K562 (cell line): ENCODE measurements around the gene DAPK2. TPM values are rescaled to one million over a fixed set of nuclear protein-coding genes. Genes with fewer than 3 reads are reported as not detected.

Source experiments
- ATAC-seq: fragments of 200-7000 bp; cut with Tn5 transposase; 3 replicates; pipeline ENCODE4 v1.9.1; 2020; ENCODE audit warnings: moderate library complexity
- BruUV-seq: library from RNA; stranded (reverse); fragments of 400-500 nt; replicated peaks from 2 replicates; lab custom pipeline; 2021; lab: Mats Ljungman, UMichigan
- CTCF ChIA-PET: fragments of 300-600 bp; formaldehyde crosslinking; extraction: SDS; loops from one replicate; lab custom pipeline; 2021; ENCODE audit warnings: low intra/inter-chr PET ratio; lab: Yijun Ruan, JAX
- POLR2A ChIA-PET: fragments of 300-600, 350-650 bp; sonication (Branson Sonifier 250); formaldehyde crosslinking; extraction: SDS; loops from one replicate; lab custom pipeline; 2021; ENCODE audit warnings: antibody characterized with exemption, inconsistent platforms; lab: Yijun Ruan, JAX
- DNase-seq, 4 experiments: peaks; one replicate each; pipeline versions ENCODE4 v3.0.0 to v3.0.0-alpha.2; 2011 to 2018; ENCODE audit warnings: low spot score in 3 of 4, mixed read lengths in 3 of 4; ENCODE audit errors: extremely low read depth in 1 of 4
- FAIRE-seq: peaks from 2 replicates; lab custom pipeline; 2011; peaks lifted over from hg19 to GRCh38; lab: Jason Lieb, UNC
- H2AFZ ChIP-seq: 2 replicates; pipeline ENCODE4 v1.6.0; 2011; ENCODE audit warnings: low read depth, low read length, control low read depth, inconsistent platforms
- H3K27ac ChIP-seq: fragments of 200-600 bp; 3 replicates; pipeline ENCODE4 v1.8.0; 2011; ENCODE audit warnings: low read depth, mild to moderate bottlenecking, control low read depth, inconsistent platforms, low read length, moderate library complexity, mixed read lengths; ENCODE audit errors: extremely low read depth
- H3K27me3 ChIP-seq, 2 experiments: fragments of 300-600 bp in 1 of 2; 2 replicates in 1 of 2; 3 replicates in 1 of 2; pipeline versions ENCODE4 v1.6.0 to v1.8.0; 2011; ENCODE audit warnings: inconsistent platforms in 2 of 2, low read length in 2 of 2, mild to moderate bottlenecking in 1 of 2, mixed read lengths in 1 of 2, moderate library complexity in 1 of 2; ENCODE audit not compliant: control insufficient read depth in 2 of 2, insufficient read depth in 2 of 2
- H3K36me3 ChIP-seq: fragments of 300-600 bp; 3 replicates; pipeline ENCODE4 v1.8.0; 2011; ENCODE audit warnings: mild to moderate bottlenecking, low read length, inconsistent platforms; ENCODE audit not compliant: control insufficient read depth, insufficient read depth
- H3K4me1 ChIP-seq, 2 experiments: fragments of 200-600 bp in 1 of 2; replicated peaks in 1 of 2; 2 replicates in 1 of 2; 3 replicates in 1 of 2; pipeline versions ENCODE4 v1.5.1 to v1.8.0; 2011; ENCODE audit warnings: inconsistent platforms in 2 of 2, low read length in 2 of 2, mild to moderate bottlenecking in 1 of 2, mixed read lengths in 1 of 2, moderate library complexity in 1 of 2; ENCODE audit not compliant: control insufficient read depth in 2 of 2, insufficient read depth in 2 of 2
- H3K4me2 ChIP-seq: 2 replicates; pipeline ENCODE4 v1.6.1; 2011; ENCODE audit warnings: low read length, control low read depth, inconsistent platforms, mixed read lengths; ENCODE audit not compliant: insufficient read depth
- H3K4me3 ChIP-seq: fragments of 200-600 bp; sonication (generic), shearing (Covaris generic); 2 replicates; pipeline ENCODE4 v1.5.1; 2016; ENCODE audit warnings: control low read depth, inconsistent platforms
- H3K79me2 ChIP-seq: fragments of 200-600 bp; 3 replicates; pipeline ENCODE4 v1.8.0; 2011; ENCODE audit warnings: low read length, inconsistent platforms; ENCODE audit not compliant: control insufficient read depth, insufficient read depth
- H3K9ac ChIP-seq, 2 experiments: 2 replicates each; pipeline versions ENCODE4 v1.6.0 to v1.6.1; 2011; ENCODE audit warnings: low read depth in 2 of 2, low read length in 2 of 2, control low read depth in 1 of 2, inconsistent platforms in 1 of 2, mild to moderate bottlenecking in 1 of 2, mixed read lengths in 1 of 2; ENCODE audit not compliant: insufficient read depth in 1 of 2
- H3K9me1 ChIP-seq: one replicate; pipeline ENCODE4 v1.6.0; 2011; ENCODE audit warnings: inconsistent platforms, mild to moderate bottlenecking, low read length, moderate library complexity; ENCODE audit not compliant: control insufficient read depth, insufficient read depth
- H3K9me3 ChIP-seq: replicated peaks from 2 replicates; pipeline ENCODE4 v1.5.1; 2011; ENCODE audit warnings: low read depth, low read length, inconsistent platforms; ENCODE audit not compliant: control insufficient read depth, insufficient read depth
- H4K20me1 ChIP-seq: replicated peaks from 2 replicates; pipeline ENCODE4 v1.6.1; 2011; ENCODE audit warnings: low read length, inconsistent platforms, mixed read lengths; ENCODE audit not compliant: control insufficient read depth, insufficient read depth
- CTBP1 ChIP-seq: fragments of 450-650 bp; IDR thresholded peaks from 2 replicates; pipeline ENCODE4 v1.6.1; 2016; ENCODE audit warnings: borderline replicate concordance
- ESRRA ChIP-seq: fragments of 450-650 bp; IDR thresholded peaks from 2 replicates; pipeline ENCODE4 v1.6.1; 2014; ENCODE audit warnings: low read depth, mild to moderate bottlenecking, moderate library complexity, borderline replicate concordance
- FOSL1 ChIP-seq: fragments of 200-800 bp; sonication (Bioruptor generic); conservative IDR thresholded peaks from 2 replicates; pipeline ENCODE4 v1.6.1; 2016; ENCODE audit warnings: missing genetic modification characterization, missing compliant biosample characterization
- HDAC6 ChIP-seq: IDR thresholded peaks from 2 replicates; pipeline ENCODE4 v1.6.1; 2012; ENCODE audit warnings: low read depth, mild to moderate bottlenecking, control low read depth, inconsistent platforms, low read length, moderate library complexity
- KLF6 ChIP-seq: fragments of 250-450 bp; sonication (Bioruptor Pico); IDR thresholded peaks from 2 replicates; pipeline ENCODE4 v1.4.0; 2020; ENCODE audit warnings: mild to moderate bottlenecking, moderate library complexity, borderline replicate concordance
- MAFG ChIP-seq: fragments of 450-650 bp; conservative IDR thresholded peaks from 2 replicates; pipeline ENCODE4 v1.6.1; 2016; ENCODE audit warnings: missing genetic modification characterization, missing compliant biosample characterization
- MIER1 ChIP-seq: fragments of 450-650 bp; IDR thresholded peaks from 2 replicates; pipeline ENCODE4 v1.6.1; 2016; ENCODE audit warnings: antibody characterized with exemption, mild to moderate bottlenecking, low read depth
- PPARD ChIP-seq: fragments of 250-450 bp; sonication (Bioruptor Pico); IDR thresholded peaks from 2 replicates; pipeline ENCODE4 v1.8.0; 2022; ENCODE audit warnings: inconsistent platforms, mild to moderate bottlenecking, moderate library complexity
- PTRF ChIP-seq: fragments of 450-650 bp; IDR thresholded peaks from 2 replicates; pipeline ENCODE4 v1.6.1; 2016; ENCODE audit warnings: mild to moderate bottlenecking, missing genetic modification characterization, missing compliant biosample characterization
- SIX5 ChIP-seq, 2 experiments: IDR thresholded peaks; 2 replicates each; pipeline ENCODE4 v1.6.1; 2011; ENCODE audit warnings: low read length in 2 of 2, borderline replicate concordance in 1 of 2, low read depth in 1 of 2, mild to moderate bottlenecking in 1 of 2, moderate library complexity in 1 of 2; ENCODE audit not compliant: insufficient read depth in 1 of 2
- TCFL5 ChIP-seq: fragments of 250-450 bp; sonication (Bioruptor Pico); conservative IDR thresholded peaks from 2 replicates; pipeline ENCODE4 v1.6.1; 2021; ENCODE audit warnings: mild to moderate bottlenecking, moderate library complexity, matching md5 sums
- TFE3 ChIP-seq: fragments of 450-650 bp; formaldehyde crosslinking; IDR thresholded peaks from 2 replicates; pipeline ENCODE4 v1.4.0; 2020; ENCODE audit warnings: mild to moderate bottlenecking, mixed read lengths
- ZNF277 ChIP-seq: fragments of 250-450 bp; sonication (Bioruptor Pico); IDR thresholded peaks from 2 replicates; pipeline ENCODE4 v1.8.0; 2022; ENCODE audit warnings: inconsistent platforms, mild to moderate bottlenecking, moderate library complexity, borderline replicate concordance
- ZNF280A ChIP-seq: fragments of 450-650 bp; IDR thresholded peaks from 2 replicates; pipeline ENCODE4 v1.6.1; 2018; ENCODE audit warnings: mild to moderate bottlenecking, low read depth; ENCODE audit not compliant: partially characterized antibody
- ZNF699 ChIP-seq: fragments of 250-450 bp; sonication (Bioruptor Pico); IDR thresholded peaks from 2 replicates; pipeline ENCODE4 v1.8.0; 2021; ENCODE audit warnings: mild to moderate bottlenecking, moderate library complexity; ENCODE audit not compliant: insufficient replicate concordance
- WGBS: fragments of 100-300 bp; shearing (Covaris generic); methylation state at CpG from one replicate; pipeline ENCODE4 v1.1.6; 2016; ENCODE audit warnings: low coverage, mixed read lengths; ENCODE audit not compliant: insufficient coverage; ENCODE audit errors: missing lambda C conversion rate; 5-methylcytosine and 5-hydroxymethylcytosine counted together
- in situ Hi-C: fragments of 300-500 bp; cut with MboI; formaldehyde crosslinking; loops from 4 replicates; pipeline ENCODE4 v1.15.0; 2018; ENCODE audit warnings: inconsistent platforms, mixed read lengths
- intact Hi-C: fragments of 100-400 bp; cut with micrococcal nuclease; formaldehyde crosslinking; loops from 2 replicates; pipeline ENCODE4 v1.14.2; 2022
- polyA plus RNA-seq, 8 experiments: library from polyadenylated mRNA; depleted of rRNA in 4 of 8; stranded (reverse) in 5 of 8; unstranded in 3 of 8; fragments of >200 nt; fragmentation: Nextera tagmentation in 2 of 8; fragmentation: Illumina TruSeq in 1 of 8; extraction: Ambion mirVana in 2 of 8; extraction: Trizol in 1 of 8; gene quantifications; 2 replicates each; pipeline versions ENCODE4 v1.2.1 to v1.2.3, GENCODE V29; 2011 to 2014; ENCODE audit warnings: inconsistent platforms in 1 of 8, missing spikeins in 1 of 8
- total RNA-seq, 7 experiments: library from RNA; depleted of rRNA in 6 of 7; stranded (reverse); fragments of >200 nt in 6 of 7; fragmentation: Illumina TruSeq in 2 of 7; extraction: Trizol in 2 of 7; gene quantifications; 2 replicates each; pipeline versions ENCODE4 v1.2.1 to v1.2.3, GENCODE V29; 2011 to 2021; ENCODE audit warnings: low replicate concordance in 1 of 7

Gene DAPK2
- total and polyA plus RNA-seq, 9 of the 15 experiments (the other 6 are each of a cell fraction or from before 2014, with no cell fraction given), result 0.14 to 5.2 (median 2.2) TPM

GRCh38 chr15:63996794-63997357 lies 49.4 kb downstream of the DAPK2 start:
- CTCF ChIA-PET, result no interaction called here
- no peak for ATAC-seq
- TF ChIP-seq ESRRA (no peak), ZNF280A (no peak), ZNF699 (no peak), TFE3 (CRISPR knock-in tag) (no peak), SIX5 (IDR thresholded peaks at IDR 0.05; ENCODE audit: borderline replicate concordance in 1 of 2, insufficient read depth in 1 of 2, low read depth in 1 of 2, low read length in 2 of 2) (no peak), KLF6 (CRISPR knock-in tag) (no peak), TCFL5 (CRISPR knock-in tag) (no peak), MAFG (tag) (no peak), PTRF (tag) (no peak), HDAC6 (no peak), FOSL1 (tag) (no peak), PPARD (no peak), MIER1 (no peak), CTBP1 (no peak), ZNF277 (CRISPR knock-in tag) (no peak)

More at GRCh38 chr15:63996794-63997357, 49.4 kb downstream of the DAPK2 start:
- Histone ChIP-seq H3K4me2 (no peak overlapping the region), H2AFZ (no peak overlapping the region), H3K27me3 (no peaks in the 10 kb centered on the region), H3K4me1 (peaks cover 2 to 3% of the 10 kb centered on the region in 2 experiments; a peak in 3 of 5 replicates), H3K36me3 (no peaks in the 10 kb centered on the region), H3K9ac (no peak overlapping the region), H4K20me1 (no peaks in the 10 kb centered on the region), H3K4me3 (no peak overlapping the region), H3K9me3 (no peaks in the 10 kb centered on the region), H3K79me2 (no peaks in the 10 kb centered on the region), H3K9me1 (no peaks in the 10 kb centered on the region), H3K27ac (no peak overlapping the region)
- WGBS, result 55% methylated on average over 4 of the region's 4 CpGs
- in situ Hi-C loops, result no loop called here
- no peak for DNase-seq
- POLR2A ChIA-PET, result interaction anchor here (1.1 kb wide), 1 partner anchor 12 kb away, joined by 3 read pairs; no protein-coding TSS in a partner anchor
- intact Hi-C loops, result loop anchor here (10.0 kb wide), 1 partner anchor 62 kb away; no protein-coding TSS in a partner anchor
- no peak for FAIRE-seq
- BruUV-seq, result no TSS peak
